OCI-LY3 (cell line): Measurements from ENCODE around the gene RGS16.

Source experiments
- EZH2phosphoT487 ChIP-seq: fragments of 200-600 bp; shearing (Covaris generic); IDR thresholded peaks from 2 replicates; pipeline ENCODE4 v1.6.1; 2018; ENCODE audit warnings: antibody characterized with exemption, mixed run types, low read depth
- TF ChIP-seq, protein P1 (sequence below): fragments of 200-600, 300-600 bp; sonication (generic); IDR thresholded peaks from 2 replicates; pipeline ENCODE4 v1.5.1; 2014; ENCODE audit warnings: antibody characterized with exemption, low read length, low read depth

- TF ChIP-seq, protein P1, sequence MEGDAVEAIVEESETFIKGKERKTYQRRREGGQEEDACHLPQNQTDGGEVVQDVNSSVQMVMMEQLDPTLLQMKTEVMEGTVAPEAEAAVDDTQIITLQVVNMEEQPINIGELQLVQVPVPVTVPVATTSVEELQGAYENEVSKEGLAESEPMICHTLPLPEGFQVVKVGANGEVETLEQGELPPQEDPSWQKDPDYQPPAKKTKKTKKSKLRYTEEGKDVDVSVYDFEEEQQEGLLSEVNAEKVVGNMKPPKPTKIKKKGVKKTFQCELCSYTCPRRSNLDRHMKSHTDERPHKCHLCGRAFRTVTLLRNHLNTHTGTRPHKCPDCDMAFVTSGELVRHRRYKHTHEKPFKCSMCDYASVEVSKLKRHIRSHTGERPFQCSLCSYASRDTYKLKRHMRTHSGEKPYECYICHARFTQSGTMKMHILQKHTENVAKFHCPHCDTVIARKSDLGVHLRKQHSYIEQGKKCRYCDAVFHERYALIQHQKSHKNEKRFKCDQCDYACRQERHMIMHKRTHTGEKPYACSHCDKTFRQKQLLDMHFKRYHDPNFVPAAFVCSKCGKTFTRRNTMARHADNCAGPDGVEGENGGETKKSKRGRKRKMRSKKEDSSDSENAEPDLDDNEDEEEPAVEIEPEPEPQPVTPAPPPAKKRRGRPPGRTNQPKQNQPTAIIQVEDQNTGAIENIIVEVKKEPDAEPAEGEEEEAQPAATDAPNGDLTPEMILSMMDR: no peak
- no peak for TF ChIP-seq EZH2phosphoT487
Observed at GRCh38 chr1:182617014-182617429, 12.8 kb upstream of the RGS16 start.
